ENCODE data around the gene SAA4.
"Not testable (repeated sequence)": the region's sequence is repeated elsewhere in the genome, so short reads cannot be mapped to it uniquely, and the experiment has no call there.

Gene SAA4

GRCh38 chr11:18223591-18224387, 12.8 kb downstream of the SAA4 start:
- no peak for DNase-seq (ENCODE audit: low read depth)
- no peak overlapping the region for H3K4me3 ChIP-seq (ENCODE audit: low read length)
- no peak for TF ChIP-seq CTCF (conservative IDR thresholded peaks at IDR 0.05; ENCODE audit: low read length)

GRCh38 chr11:18222814-18223421, 13.7 kb downstream of the SAA4 start:
- no peak for DNase-seq (ENCODE audit: low read depth)
- TF ChIP-seq CTCF (conservative IDR thresholded peaks at IDR 0.05; ENCODE audit: low read length): no peak
- no peak overlapping the region for H3K4me3 ChIP-seq (ENCODE audit: low read length)

- no peak for TF ChIP-seq CTCF (conservative IDR thresholded peaks at IDR 0.05; ENCODE audit: low read length)
- DNase-seq (ENCODE audit: low read depth): no peak
- no peak overlapping the region for H3K4me3 ChIP-seq (ENCODE audit: low read length)
These were observed 15.2 kb downstream of the SAA4 start for GRCh38 chr11:18221274-18221876.

DNA sequence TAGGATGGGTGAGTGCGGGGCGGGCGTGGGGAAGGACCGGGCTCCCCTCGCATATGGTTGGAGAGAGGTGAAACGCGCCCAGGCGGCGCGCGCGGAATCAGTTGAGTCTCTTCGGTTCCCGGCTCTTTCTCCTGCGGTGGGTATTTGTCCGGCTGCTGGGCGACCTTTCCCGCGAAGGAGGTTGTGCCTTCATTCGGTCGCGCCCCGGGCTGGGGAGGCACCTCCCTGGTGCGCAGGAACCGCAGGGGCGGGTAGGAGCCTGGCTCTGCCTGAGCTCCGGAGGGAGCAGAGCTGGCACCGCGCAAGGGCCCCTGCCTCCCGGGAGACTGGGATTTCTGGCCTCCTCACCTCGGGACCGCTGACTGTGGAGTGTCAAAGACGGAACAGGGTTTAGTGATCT, 27.5 kb downstream of the SAA4 start:
- TF ChIP-seq CTCF (conservative IDR thresholded peaks at IDR 0.05; ENCODE audit: low read length): no peak
- H3K4me3 ChIP-seq (ENCODE audit: low read length): no peak overlapping the region
- DNase-seq (ENCODE audit: low read depth): no peak

- no peak for TF ChIP-seq CTCF (conservative IDR thresholded peaks at IDR 0.05; ENCODE audit: low read length)
- H3K4me3 ChIP-seq (ENCODE audit: low read length): no peak overlapping the region
- no peak for DNase-seq (ENCODE audit: low read depth)
These were observed 31.8 kb downstream of the SAA4 start for GRCh38 chr11:18204771-18205170.

DNA sequence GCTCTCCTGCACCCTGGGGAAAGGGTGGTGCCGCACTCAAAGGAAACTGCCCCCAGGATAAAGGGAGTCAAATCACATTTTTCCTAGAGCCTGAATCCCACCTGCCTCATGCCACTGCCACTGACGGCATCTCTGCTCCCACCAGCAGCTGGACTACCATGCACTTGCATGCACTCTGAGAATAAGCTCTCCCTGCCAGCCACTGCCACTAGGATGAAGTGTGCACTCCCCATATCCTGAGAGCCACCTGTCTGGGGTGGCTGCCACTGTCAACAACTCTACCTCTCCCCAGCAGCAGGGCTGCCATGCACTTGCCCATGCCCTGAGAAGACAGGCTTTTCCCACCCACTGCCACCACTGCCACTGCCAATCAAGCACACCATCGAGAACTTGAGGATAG, 32.4 kb downstream of the SAA4 start:
- DNase-seq (ENCODE audit: low read depth): no peak
- H3K4me3 ChIP-seq (ENCODE audit: low read length): no peak overlapping the region
- no peak for TF ChIP-seq CTCF (conservative IDR thresholded peaks at IDR 0.05; ENCODE audit: low read length)

DNA sequence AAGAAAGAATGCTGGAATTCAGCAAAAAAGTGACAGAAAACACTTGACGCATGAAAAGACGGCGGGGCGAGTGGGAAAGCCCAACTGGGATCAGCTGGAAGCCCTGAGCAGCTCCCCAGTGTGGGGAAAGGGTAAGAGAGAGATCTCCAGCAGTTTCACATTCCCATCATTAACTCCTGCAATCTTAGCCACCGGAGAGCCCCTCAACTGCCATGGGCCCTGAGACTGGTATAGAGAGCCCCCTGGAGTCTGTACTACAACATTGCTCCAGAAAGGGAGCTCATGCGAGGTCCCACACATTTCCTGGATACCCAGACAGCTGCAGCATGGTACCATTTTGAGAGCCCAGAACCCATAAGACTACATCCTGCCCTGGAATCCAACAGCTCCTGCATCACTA, 32.9 kb downstream of the SAA4 start:
- peak; percentile 34 for TF ChIP-seq CTCF (conservative IDR thresholded peaks at IDR 0.05; ENCODE audit: low read length)
- DNase-seq (ENCODE audit: low read depth): no peak
- no peak overlapping the region for H3K4me3 ChIP-seq (ENCODE audit: low read length)

GRCh38 chr11:18197738-18198137, 38.9 kb downstream of the SAA4 start:
- DNase-seq (ENCODE audit: low read depth): not testable (repeated sequence)

More at GRCh38 chr11:18197738-18198137, 38.9 kb downstream of the SAA4 start:
- not testable (repeated sequence) for H3K4me3 ChIP-seq (ENCODE audit: low read length)

Data from AG10803 (cell line).